SKM-1 treated with dmso at 0.1 percent for 144 hours (cell line): ENCODE measurements around the gene FRG1.
"Not testable (repeated sequence)": the region's sequence is repeated elsewhere in the genome, so short reads cannot be mapped to it uniquely, and the experiment has no call there.

Experiments used
- DNase-seq: peaks from one replicate; lab custom pipeline; 2025; ENCODE audit not compliant: unreplicated experiment; lab: John Stamatoyannopoulos, UW

The FRG1 gene

DNA sequence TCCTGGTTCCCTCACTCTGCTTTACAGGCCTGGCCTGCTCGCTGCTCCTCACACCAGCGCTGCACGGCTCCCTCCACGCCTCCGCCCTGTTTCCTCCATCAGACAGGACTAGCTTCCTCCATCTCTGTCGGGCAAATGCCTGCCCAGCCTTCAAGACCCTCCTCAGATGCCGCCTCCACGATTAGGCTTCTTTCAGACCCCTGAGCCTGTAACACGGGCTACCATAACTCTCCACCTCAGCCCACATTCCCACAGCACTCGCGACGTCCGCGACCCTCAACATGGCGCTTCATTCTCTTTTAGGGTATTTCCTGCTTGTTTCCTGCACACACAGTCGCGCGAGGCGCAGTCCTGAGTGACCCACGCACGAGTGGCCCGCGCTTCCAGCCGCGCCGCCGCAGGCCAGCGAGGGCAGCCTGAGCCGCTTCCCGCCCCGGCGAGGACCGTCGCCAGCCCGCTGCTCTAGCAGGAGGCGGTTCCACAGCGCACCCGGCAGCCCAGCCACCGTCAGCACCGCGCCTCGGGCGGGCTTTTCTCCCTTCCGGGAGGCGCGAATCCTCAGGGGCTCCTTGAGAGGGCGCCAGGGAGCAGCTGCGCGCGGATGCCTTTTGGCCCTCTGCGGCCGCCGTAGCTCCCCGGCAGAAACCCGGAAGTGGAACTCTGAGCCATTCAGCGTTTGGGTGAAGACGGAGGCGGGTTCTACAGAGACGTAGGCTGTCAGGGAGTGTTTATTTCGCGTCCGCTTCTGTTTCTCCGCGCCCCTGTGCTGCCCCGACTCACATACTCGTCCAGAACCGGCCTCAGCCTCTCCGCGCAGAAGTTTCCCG lies at the start of gene FRG1:
Gene FRG1 (plus strand): TSS at position 695 of the 827 bp plus-strand sequence. CDS start 138 bp downstream, outside the sequence.
- DNase-seq, result no peak

DNA sequence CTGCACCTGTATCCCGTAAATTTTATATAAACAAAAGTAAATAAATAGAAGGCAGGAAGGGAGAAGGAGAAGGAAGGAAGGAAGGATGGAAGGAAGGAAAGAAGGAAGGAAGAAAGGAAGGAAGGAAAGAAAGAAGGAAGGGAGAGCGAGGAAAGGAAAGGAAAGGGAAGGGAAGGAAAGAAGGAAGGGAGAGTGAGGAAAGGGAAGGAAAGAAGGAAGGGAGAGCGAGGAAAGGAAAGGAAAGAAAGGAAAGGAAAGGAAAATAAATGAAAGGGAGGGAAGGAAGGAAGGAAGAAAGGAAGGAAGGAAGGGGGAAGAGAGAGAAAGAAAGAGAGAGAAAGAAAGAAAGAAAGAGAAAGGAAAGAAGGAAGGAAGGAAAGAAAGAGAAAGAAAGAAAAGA lies 43.0 kb upstream of the FRG1 start:
- no peak for DNase-seq

DNA sequence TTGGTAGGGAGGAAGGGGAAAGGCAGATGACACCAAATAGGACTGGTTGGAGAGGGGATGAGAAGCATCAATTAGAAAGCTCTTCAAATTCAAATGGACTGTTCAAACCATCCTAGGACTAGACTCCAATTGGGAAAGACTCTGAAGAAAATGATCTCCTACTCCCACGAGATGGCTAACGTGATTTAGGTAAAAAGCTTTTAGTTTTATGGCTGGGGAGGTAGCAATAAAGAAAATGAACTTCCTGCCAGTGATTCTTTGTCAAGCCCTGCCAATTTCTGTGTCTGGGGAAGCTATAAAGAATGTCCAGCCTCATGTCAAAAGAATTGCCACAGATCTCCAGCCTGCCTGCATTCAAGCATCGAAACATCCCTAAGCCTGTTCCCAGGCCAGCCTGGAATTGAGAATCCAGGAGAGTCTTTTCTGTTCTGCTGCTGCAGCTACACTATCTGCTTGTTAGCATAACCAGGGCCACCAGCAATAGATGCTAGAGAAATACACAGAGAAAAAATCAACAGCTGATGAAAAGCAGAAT lies 41.1 kb upstream of the FRG1 start:
- not testable (repeated sequence) for DNase-seq

GRCh38 chr4:189904420-189905027 lies 36.1 kb upstream of the FRG1 start:
- DNase-seq, result not testable (repeated sequence)

DNA sequence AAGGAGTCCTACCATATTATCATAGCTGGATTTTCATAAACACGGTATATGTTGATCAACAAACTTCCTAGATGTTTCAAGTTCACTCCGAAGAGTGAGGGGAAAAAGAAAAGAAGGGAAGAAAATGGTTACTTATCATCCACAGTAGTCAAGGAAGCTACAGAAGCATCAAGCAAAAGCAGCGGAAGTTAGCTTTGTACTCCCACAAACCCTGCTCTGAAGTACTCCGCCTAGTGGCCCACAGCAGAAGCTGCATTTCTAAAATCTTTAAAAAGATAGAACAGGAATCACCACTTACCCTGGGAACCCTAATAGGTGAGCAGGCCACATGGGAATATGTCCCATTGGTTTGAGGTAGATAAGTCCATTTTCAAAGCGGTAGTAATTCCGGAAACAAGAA lies 28.5 kb upstream of the FRG1 start:
- no peak for DNase-seq

- DNase-seq, result no peak
Measured at GRCh38 chr4:189917161-189917891, 23.3 kb upstream of the FRG1 start.

GRCh38 chr4:189921058-189921457 lies 19.6 kb upstream of the FRG1 start:
- DNase-seq, result no peak

GRCh38 chr4:189926742-189927141 lies 13.9 kb upstream of the FRG1 start:
- not testable (repeated sequence) for DNase-seq

GRCh38 chr4:189941005-189941450 lies 356 bp downstream of the FRG1 start:
- no peak for DNase-seq

- DNase-seq, result not testable (repeated sequence)
Measured at GRCh38 chr4:189942412-189942811, 1.7 kb downstream of the FRG1 start.

DNA sequence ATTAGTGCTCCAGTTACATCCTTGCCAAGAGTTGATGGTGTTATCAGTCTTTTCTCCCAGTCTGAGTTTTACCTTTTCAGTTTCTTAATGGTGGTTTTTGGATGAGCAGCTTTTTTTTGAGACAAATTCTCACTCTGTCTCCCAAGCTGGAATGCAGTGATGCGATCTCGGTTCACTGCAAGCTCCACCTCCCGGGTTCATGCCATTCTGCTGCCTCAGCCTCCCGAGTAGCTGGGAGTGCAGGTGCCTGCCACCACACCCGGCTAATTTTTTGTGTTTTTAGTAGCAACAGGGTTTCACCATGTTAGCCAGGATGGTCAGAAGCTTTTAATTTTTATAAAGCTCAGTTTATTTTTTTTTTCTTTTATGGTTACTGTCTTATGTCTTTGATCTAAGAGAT lies 3.4 kb downstream of the FRG1 start:
- not testable (repeated sequence) for DNase-seq

- not testable (repeated sequence) for DNase-seq
Measured at GRCh38 chr4:189946906-189947305, 6.2 kb downstream of the FRG1 start.

DNA sequence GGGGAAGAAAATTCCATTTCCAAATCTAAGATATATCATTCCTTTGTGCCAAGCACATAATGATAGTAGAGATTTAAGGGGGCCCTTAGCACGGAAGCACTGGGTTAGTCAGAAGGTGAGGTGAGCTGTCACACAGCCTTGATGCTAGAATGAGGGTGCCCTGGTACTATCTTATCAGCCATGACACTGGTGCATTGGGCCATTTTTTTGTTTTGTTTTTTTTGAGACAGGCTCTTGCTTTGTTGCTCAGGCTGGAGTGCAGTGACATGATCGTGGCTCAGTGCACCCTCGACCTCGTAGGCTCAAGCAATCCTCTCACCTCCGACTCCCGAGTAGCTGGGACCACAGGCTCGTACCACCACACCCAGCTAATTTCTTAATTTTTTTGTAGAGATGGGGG lies 7.8 kb downstream of the FRG1 start:
- DNase-seq, result not testable (repeated sequence)

GRCh38 chr4:189969291-189969690 lies 28.6 kb downstream of the FRG1 start:
- DNase-seq, result not testable (repeated sequence)

DNA sequence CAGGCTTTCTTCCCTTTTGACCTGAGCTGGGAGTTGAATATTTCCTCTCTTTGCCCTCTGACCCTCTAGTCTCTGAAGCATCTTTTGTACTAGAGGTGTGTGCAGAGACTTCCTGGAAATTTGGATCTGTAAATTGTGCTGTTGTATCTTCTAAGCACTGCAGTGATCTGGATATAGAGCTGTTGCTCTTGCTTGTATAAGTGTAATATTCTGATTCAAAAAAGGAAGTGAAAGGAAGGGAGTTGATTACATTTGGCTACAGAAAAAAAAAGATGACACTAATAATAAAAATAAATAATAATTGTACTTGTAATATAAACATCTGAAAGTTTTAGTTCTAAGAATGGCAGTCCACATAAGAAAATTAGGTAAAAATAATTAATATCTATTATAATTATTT lies 33.0 kb downstream of the FRG1 start:
- DNase-seq, result no peak

- DNase-seq, result no peak
Measured at GRCh38 chr4:189974056-189974455, 33.4 kb downstream of the FRG1 start.

- no peak for DNase-seq
Measured at GRCh38 chr4:189979196-189980047, 38.8 kb downstream of the FRG1 start.

DNA sequence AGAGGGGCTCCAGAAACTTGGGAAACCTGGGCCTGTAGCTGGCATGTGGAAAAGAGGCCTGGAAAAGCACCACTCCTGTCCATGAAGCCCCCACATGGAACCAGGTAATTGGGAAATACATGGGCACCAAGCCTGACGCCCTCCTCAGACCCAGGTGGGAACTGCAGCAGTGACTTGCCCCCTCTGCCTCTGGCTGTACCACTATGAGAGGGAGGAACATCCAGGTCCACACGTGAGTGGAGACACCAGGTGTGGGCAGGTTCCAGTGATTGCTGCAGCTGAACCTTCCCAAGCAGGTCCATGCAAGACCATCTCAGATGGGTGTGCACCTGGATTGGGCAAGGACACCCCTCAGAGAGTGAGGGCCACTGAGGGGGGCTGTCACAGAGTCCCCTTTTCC lies 39.6 kb downstream of the FRG1 start:
- DNase-seq, result not testable (repeated sequence)

GRCh38 chr4:189981970-189982369 lies 41.3 kb downstream of the FRG1 start:
- no peak for DNase-seq

GRCh38 chr4:189983916-189984526 lies 43.3 kb downstream of the FRG1 start:
- not testable (repeated sequence) for DNase-seq
